ENCODE results near the gene BCS1L.
"Not testable (repeated sequence)": the region's sequence is repeated elsewhere in the genome, so short reads cannot be mapped to it uniquely, and the experiment has no call there.

The BCS1L gene

GRCh38 chr2:218662377-218662776, 2.9 kb downstream of the BCS1L start:
- Histone ChIP-seq H3K27ac (ENCODE audit: low read depth, low read length) (no peak overlapping the region), H3K4me3 (ENCODE audit: low read depth, low read length) (no peak overlapping the region), H3K4me1 (ENCODE audit: control insufficient read depth, insufficient read depth, low read length) (no peaks in the 10 kb centered on the region), H3K36me3 (ENCODE audit: control insufficient read depth, insufficient read depth, low read length) (peaks cover 61% of the 10 kb centered on the region), H3K9ac (ENCODE audit: low read depth, low read length) (no peak overlapping the region), H3K9me3 (ENCODE audit: control insufficient read depth, insufficient read depth, low read length) (no peaks in the 10 kb centered on the region), H3K27me3 (ENCODE audit: control insufficient read depth, insufficient read depth, low read length) (no peaks in the 10 kb centered on the region)

GRCh38 chr2:218662827-218663226, 3.3 kb downstream of the BCS1L start:
- Histone ChIP-seq H3K4me1 (ENCODE audit: control insufficient read depth, insufficient read depth, low read length) (no peaks in the 10 kb centered on the region), H3K9me3 (ENCODE audit: control insufficient read depth, insufficient read depth, low read length) (no peaks in the 10 kb centered on the region), H3K27ac (ENCODE audit: low read depth, low read length) (no peak overlapping the region)

GRCh38 chr2:218663901-218664300, 4.4 kb downstream of the BCS1L start:
- no peaks in the 10 kb centered on the region for H3K27me3 ChIP-seq (ENCODE audit: control insufficient read depth, insufficient read depth, low read length)
- peaks cover 69% of the 10 kb centered on the region for H3K36me3 ChIP-seq (ENCODE audit: control insufficient read depth, insufficient read depth, low read length)
- H3K27ac ChIP-seq (ENCODE audit: low read depth, low read length): no peak overlapping the region
- H3K9me3 ChIP-seq (ENCODE audit: control insufficient read depth, insufficient read depth, low read length): no peaks in the 10 kb centered on the region
- H3K4me1 ChIP-seq (ENCODE audit: control insufficient read depth, insufficient read depth, low read length): no peaks in the 10 kb centered on the region
- H3K4me3 ChIP-seq (ENCODE audit: low read depth, low read length): no peak overlapping the region
- no peak overlapping the region for H3K9ac ChIP-seq (ENCODE audit: low read depth, low read length)

More at GRCh38 chr2:218662827-218663226, 3.3 kb downstream of the BCS1L start:
- no peaks in the 10 kb centered on the region for H3K27me3 ChIP-seq (ENCODE audit: control insufficient read depth, insufficient read depth, low read length)
- H3K36me3 ChIP-seq (ENCODE audit: control insufficient read depth, insufficient read depth, low read length): peaks cover 61% of the 10 kb centered on the region
- no peak overlapping the region for H3K4me3 ChIP-seq (ENCODE audit: low read depth, low read length)
- H3K9ac ChIP-seq (ENCODE audit: low read depth, low read length): no peak overlapping the region

GRCh38 chr2:218664653-218665052, 5.2 kb downstream of the BCS1L start:
- no peak overlapping the region for H3K9ac ChIP-seq (ENCODE audit: low read depth, low read length)
- no peak overlapping the region for H3K4me3 ChIP-seq (ENCODE audit: low read depth, low read length)
- no peak overlapping the region for H3K27ac ChIP-seq (ENCODE audit: low read depth, low read length)
- H3K27me3 ChIP-seq (ENCODE audit: control insufficient read depth, insufficient read depth, low read length): no peaks in the 10 kb centered on the region
- no peaks in the 10 kb centered on the region for H3K9me3 ChIP-seq (ENCODE audit: control insufficient read depth, insufficient read depth, low read length)
- peaks cover 73% of the 10 kb centered on the region for H3K36me3 ChIP-seq (ENCODE audit: control insufficient read depth, insufficient read depth, low read length)
- no peaks in the 10 kb centered on the region for H3K4me1 ChIP-seq (ENCODE audit: control insufficient read depth, insufficient read depth, low read length)

- peak overlapping the region; percentile 85 for H3K27ac ChIP-seq (ENCODE audit: low read depth, low read length)
Observed at GRCh38 chr2:218671097-218671653, 11.7 kb downstream of the BCS1L start.

GRCh38 chr2:218671654-218672566, 12.4 kb downstream of the BCS1L start, which contains the start of the genes RNF25 and STK36:
Gene RNF25 (minus strand): TSS chr2:218672002. CDS start chr2:218671970, 32 bp downstream.
Gene STK36 (plus strand): TSS chr2:218672086. CDS start chr2:218672830, 744 bp downstream.
- Histone ChIP-seq H3K27me3 (ENCODE audit: control insufficient read depth, insufficient read depth, low read length) (no peaks in the 10 kb centered on the region), H3K36me3 (ENCODE audit: control insufficient read depth, insufficient read depth, low read length) (peaks cover 41% of the 10 kb centered on the region), H3K9me3 (ENCODE audit: control insufficient read depth, insufficient read depth, low read length) (no peaks in the 10 kb centered on the region), H3K4me1 (ENCODE audit: control insufficient read depth, insufficient read depth, low read length) (no peaks in the 10 kb centered on the region), H3K27ac (ENCODE audit: low read depth, low read length) (peak within 1 kb of the TSS; percentile 85), H3K4me3 (ENCODE audit: low read depth, low read length) (peak within 1 kb of the TSS; percentile 87), H3K9ac (ENCODE audit: low read depth, low read length) (peak within 1 kb of the TSS; percentile 87)

More at GRCh38 chr2:218671097-218671653, 11.7 kb downstream of the BCS1L start:
- H3K4me3 ChIP-seq (ENCODE audit: low read depth, low read length): peak overlapping the region; percentile 87
- no peaks in the 10 kb centered on the region for H3K9me3 ChIP-seq (ENCODE audit: control insufficient read depth, insufficient read depth, low read length)
- H3K9ac ChIP-seq (ENCODE audit: low read depth, low read length): peak overlapping the region; percentile 87
- no peaks in the 10 kb centered on the region for H3K27me3 ChIP-seq (ENCODE audit: control insufficient read depth, insufficient read depth, low read length)
- no peaks in the 10 kb centered on the region for H3K4me1 ChIP-seq (ENCODE audit: control insufficient read depth, insufficient read depth, low read length)
- peaks cover 45% of the 10 kb centered on the region for H3K36me3 ChIP-seq (ENCODE audit: control insufficient read depth, insufficient read depth, low read length)

- no peak overlapping the region for H3K9ac ChIP-seq (ENCODE audit: low read depth, low read length)
- H3K27ac ChIP-seq (ENCODE audit: low read depth, low read length): no peak overlapping the region
- no peaks in the 10 kb centered on the region for H3K4me1 ChIP-seq (ENCODE audit: control insufficient read depth, insufficient read depth, low read length)
- H3K4me3 ChIP-seq (ENCODE audit: low read depth, low read length): no peak overlapping the region
- H3K27me3 ChIP-seq (ENCODE audit: control insufficient read depth, insufficient read depth, low read length): no peaks in the 10 kb centered on the region
- peaks cover 66% of the 10 kb centered on the region for H3K36me3 ChIP-seq (ENCODE audit: control insufficient read depth, insufficient read depth, low read length)
- no peaks in the 10 kb centered on the region for H3K9me3 ChIP-seq (ENCODE audit: control insufficient read depth, insufficient read depth, low read length)
Observed at GRCh38 chr2:218679119-218679518, 19.6 kb downstream of the BCS1L start.

GRCh38 chr2:218680061-218680460, 20.6 kb downstream of the BCS1L start:
- H3K4me3 ChIP-seq (ENCODE audit: low read depth, low read length): no peak overlapping the region
- H3K27ac ChIP-seq (ENCODE audit: low read depth, low read length): no peak overlapping the region
- H3K9me3 ChIP-seq (ENCODE audit: control insufficient read depth, insufficient read depth, low read length): no peaks in the 10 kb centered on the region
- H3K4me1 ChIP-seq (ENCODE audit: control insufficient read depth, insufficient read depth, low read length): no peaks in the 10 kb centered on the region
- H3K27me3 ChIP-seq (ENCODE audit: control insufficient read depth, insufficient read depth, low read length): no peaks in the 10 kb centered on the region
- peaks cover 66% of the 10 kb centered on the region for H3K36me3 ChIP-seq (ENCODE audit: control insufficient read depth, insufficient read depth, low read length)
- no peak overlapping the region for H3K9ac ChIP-seq (ENCODE audit: low read depth, low read length)

- not testable (repeated sequence) for H3K4me1 ChIP-seq (ENCODE audit: control insufficient read depth, insufficient read depth, low read length); H3K27me3 ChIP-seq (ENCODE audit: control insufficient read depth, insufficient read depth, low read length); H3K9ac ChIP-seq (ENCODE audit: low read depth, low read length); H3K4me3 ChIP-seq (ENCODE audit: low read depth, low read length); H3K9me3 ChIP-seq (ENCODE audit: control insufficient read depth, insufficient read depth, low read length)
- H3K27ac ChIP-seq (ENCODE audit: low read depth, low read length): peak overlapping the region; percentile 26
- H3K36me3 ChIP-seq (ENCODE audit: control insufficient read depth, insufficient read depth, low read length): peaks cover 62% of the 10 kb centered on the region
Observed at GRCh38 chr2:218687400-218688060, 28.0 kb downstream of the BCS1L start.

GRCh38 chr2:218691234-218691633, 31.8 kb downstream of the BCS1L start:
- H3K9me3 ChIP-seq (ENCODE audit: control insufficient read depth, insufficient read depth, low read length): no peaks in the 10 kb centered on the region
- no peak overlapping the region for H3K9ac ChIP-seq (ENCODE audit: low read depth, low read length)
- no peaks in the 10 kb centered on the region for H3K4me1 ChIP-seq (ENCODE audit: control insufficient read depth, insufficient read depth, low read length)
- H3K4me3 ChIP-seq (ENCODE audit: low read depth, low read length): no peak overlapping the region
- H3K27me3 ChIP-seq (ENCODE audit: control insufficient read depth, insufficient read depth, low read length): no peaks in the 10 kb centered on the region
- H3K36me3 ChIP-seq (ENCODE audit: control insufficient read depth, insufficient read depth, low read length): peaks cover 71% of the 10 kb centered on the region
- no peak overlapping the region for H3K27ac ChIP-seq (ENCODE audit: low read depth, low read length)

Data from HUES48 (cell line).